Thyroid gland (tissue), 4 donors: Measurements from ENCODE around the gene CBFA2T3.

Experiments
- POLR2A ChIP-seq, 2 donors: fragments of 450-650 bp; IDR thresholded peaks; one replicate each; pipeline ENCODE4 v1.6.1; 2017; ENCODE audit warnings: antibody characterized with exemption in 2 of 2, mild to moderate bottlenecking in 2 of 2, moderate library complexity in 1 of 2
- TF ChIP-seq, protein P1 (sequence below), 6 experiments: fragments of 200-600 bp in 3 of 6; fragments of 450-650 bp in 3 of 6; sonication (generic) in 3 of 6; IDR thresholded peaks; one replicate each; pipeline ENCODE4 v1.5.1; 2016 to 2019; ENCODE audit warnings: antibody characterized with exemption in 6 of 6, mild to moderate bottlenecking in 2 of 6, inconsistent platforms in 1 of 6, moderate library complexity in 1 of 6

DNA sequence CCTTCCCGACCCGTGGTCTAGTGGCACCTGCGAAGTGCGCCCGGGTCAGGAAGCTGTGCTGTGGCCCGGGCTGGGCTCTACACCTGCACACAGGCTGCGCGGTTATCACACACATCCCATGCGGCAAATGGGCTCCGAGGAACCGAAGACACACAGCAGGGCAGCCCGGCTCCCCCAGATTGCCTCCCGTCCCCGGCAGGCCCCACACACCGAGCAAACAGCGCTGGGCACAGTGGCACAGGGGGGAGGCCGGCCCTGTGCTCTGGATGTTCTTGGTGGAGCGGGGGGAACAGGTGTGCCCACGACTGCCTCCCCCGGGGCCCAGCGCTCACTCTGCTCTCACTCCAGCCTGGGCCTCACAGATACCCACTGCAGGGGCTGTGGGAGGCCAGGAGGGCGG is 81.7 kb downstream of the CBFA2T3 start:
- TF ChIP-seq, protein P1, sequence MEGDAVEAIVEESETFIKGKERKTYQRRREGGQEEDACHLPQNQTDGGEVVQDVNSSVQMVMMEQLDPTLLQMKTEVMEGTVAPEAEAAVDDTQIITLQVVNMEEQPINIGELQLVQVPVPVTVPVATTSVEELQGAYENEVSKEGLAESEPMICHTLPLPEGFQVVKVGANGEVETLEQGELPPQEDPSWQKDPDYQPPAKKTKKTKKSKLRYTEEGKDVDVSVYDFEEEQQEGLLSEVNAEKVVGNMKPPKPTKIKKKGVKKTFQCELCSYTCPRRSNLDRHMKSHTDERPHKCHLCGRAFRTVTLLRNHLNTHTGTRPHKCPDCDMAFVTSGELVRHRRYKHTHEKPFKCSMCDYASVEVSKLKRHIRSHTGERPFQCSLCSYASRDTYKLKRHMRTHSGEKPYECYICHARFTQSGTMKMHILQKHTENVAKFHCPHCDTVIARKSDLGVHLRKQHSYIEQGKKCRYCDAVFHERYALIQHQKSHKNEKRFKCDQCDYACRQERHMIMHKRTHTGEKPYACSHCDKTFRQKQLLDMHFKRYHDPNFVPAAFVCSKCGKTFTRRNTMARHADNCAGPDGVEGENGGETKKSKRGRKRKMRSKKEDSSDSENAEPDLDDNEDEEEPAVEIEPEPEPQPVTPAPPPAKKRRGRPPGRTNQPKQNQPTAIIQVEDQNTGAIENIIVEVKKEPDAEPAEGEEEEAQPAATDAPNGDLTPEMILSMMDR (IDR thresholded peaks at IDR 0.05): no peak
- TF ChIP-seq POLR2A (IDR thresholded peaks at IDR 0.05): no peak
